GM18526 (cell line): ENCODE results near the gene DPEP1.

Experiments
- POLR2A ChIP-seq: IDR thresholded peaks from 3 replicates; pipeline ENCODE4 v1.6.1; 2011; ENCODE audit not compliant: insufficient read length; ENCODE audit errors: extremely low read depth

DPEP1 gene

DNA sequence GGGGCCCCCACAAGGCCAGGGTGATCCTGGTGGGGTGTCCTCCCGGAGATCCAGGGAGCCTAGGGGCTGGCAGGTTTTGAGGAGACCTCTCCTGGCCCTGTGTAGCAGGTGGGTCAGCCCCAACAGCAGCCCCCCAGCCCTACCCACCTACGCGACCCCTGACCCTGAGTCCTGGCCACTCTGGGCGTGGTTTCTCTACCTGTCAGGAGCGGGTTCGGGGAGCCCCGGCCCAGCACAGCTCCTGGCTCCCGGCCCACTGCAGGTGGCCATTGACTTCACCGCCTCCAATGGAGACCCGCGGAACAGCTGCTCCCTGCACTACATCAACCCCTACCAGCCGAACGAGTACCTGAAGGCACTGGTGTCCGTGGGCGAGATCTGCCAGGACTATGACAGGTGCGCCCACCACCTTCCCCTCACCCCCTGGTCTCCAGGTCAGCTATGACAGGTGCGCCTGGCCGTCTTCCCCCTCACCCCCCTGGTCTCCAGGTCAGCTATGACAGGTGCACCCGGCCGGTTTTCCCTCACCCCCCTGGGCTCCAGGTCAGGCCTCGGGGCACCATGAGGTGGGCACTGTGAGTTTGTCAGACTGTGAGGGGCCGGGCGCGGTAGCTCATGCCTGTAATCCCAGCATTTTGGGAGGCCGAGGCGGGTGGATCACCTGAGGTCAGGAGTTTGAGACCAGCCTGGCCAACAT is 24.9 kb upstream of the DPEP1 start:
- no peak for TF ChIP-seq POLR2A

DNA sequence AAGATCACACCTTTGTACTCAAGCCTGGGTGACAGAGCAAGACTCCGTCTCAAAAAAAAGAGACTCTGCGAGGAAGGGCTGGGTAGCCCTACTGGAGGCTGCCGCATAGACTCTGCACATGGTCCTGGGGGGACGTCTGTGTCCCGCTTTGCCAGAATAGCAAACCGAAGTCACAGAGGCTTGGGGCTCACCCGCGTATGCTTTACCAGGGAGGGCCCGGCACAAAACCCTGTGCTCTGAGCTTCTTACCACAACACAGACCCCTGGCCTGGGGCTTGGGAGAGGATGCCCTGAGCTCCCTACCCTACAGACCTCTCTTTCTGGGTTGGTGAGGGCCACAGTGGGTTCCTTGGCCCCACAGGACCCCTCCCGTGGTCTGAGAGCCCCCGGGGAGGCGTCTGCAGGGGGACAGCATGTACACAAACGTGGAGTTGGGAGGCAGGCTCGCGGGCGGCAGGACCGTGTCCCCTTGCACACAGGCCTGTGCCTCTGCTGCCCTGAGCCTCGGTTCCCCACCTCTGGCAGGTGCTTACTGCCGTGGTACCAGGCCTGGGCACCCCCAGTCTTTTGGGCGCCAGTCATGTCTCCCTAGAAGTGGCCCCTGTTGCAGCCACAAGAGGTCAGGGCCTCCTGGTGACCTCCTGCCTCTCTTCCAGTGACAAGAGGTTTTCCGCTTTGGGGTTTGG is 24.1 kb upstream of the DPEP1 start:
- TF ChIP-seq POLR2A = no peak

DNA sequence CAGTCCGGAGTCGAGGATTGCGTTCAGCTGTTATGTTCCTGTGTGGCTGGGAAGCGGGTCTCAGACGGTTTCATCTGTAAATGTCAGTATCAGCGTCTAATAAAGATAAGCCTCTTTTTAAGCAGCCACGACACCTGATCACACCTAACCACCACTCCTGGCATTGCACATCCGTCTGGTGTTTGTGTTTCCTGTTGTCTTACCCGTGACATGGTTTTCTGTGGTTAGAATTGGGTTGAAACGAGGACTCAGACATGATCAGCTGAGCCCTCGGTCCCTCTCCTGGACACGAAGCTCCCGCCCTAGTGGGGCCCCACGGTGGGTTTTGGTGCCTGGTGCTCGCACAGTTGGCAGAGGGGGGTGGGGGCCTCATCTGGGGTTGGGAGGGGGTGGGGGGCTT is 19.6 kb upstream of the DPEP1 start:
- no peak for TF ChIP-seq POLR2A

DNA sequence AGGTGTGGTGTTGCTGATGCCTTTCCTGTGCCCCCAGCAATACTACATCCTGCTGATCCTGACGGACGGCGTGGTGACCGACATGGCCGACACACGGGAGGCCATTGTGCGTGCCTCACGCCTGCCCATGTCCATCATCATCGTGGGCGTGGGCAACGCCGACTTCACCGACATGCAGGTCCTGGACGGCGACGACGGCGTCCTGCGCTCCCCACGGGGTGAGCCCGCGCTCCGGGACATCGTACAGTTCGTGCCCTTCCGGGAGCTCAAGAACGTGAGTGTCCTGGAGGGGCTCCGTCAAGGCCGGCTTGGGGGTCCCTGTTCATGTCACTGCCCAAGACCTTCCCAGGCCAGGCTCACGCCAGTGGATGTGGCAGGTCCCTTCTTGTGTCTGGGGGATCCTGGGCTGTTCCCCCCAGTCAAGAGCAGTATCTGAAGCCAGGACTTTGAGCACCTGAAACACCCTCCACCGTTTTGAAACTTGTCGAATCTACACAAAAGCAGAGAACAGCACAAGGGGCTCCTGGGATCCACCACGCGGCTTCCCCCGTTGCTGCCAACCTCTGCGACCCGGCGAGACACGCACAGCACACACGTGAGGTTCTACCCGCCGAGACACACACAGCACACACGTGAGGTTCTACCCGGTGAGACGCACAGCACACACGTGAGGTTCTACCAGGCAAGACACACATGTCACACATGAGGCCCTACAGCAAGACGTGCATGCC is 17.9 kb upstream of the DPEP1 start:
- TF ChIP-seq POLR2A = no peak

DNA sequence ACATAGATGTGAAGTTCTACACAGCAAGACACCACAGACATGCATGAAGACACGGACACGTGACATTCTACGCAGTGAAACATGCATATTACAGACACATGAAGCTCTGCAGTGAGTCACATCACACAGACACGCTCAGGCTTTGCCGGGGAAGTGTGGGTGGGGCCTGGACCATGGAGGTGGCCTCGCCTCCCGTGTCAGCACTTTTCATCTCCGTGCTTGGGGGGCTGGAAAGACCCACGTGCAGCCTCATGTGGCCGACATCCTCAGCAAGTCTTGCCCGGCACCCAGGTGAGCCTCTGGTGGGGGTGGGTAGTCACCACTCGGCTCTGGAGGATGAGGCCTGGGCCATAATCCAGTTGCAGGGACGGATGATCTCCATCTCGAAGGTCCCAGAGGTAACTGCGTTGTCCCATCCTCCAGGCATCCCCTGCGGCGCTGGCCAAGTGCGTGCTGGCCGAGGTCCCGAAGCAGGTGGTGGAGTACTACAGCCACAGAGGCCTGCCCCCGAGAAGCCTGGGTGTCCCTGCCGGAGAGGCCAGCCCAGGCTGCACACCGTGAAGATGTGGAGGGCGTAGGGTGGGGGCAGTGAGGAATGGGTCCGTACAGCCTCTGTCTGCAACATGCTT is 17.3 kb upstream of the DPEP1 start:
- TF ChIP-seq POLR2A = no peak

DNA sequence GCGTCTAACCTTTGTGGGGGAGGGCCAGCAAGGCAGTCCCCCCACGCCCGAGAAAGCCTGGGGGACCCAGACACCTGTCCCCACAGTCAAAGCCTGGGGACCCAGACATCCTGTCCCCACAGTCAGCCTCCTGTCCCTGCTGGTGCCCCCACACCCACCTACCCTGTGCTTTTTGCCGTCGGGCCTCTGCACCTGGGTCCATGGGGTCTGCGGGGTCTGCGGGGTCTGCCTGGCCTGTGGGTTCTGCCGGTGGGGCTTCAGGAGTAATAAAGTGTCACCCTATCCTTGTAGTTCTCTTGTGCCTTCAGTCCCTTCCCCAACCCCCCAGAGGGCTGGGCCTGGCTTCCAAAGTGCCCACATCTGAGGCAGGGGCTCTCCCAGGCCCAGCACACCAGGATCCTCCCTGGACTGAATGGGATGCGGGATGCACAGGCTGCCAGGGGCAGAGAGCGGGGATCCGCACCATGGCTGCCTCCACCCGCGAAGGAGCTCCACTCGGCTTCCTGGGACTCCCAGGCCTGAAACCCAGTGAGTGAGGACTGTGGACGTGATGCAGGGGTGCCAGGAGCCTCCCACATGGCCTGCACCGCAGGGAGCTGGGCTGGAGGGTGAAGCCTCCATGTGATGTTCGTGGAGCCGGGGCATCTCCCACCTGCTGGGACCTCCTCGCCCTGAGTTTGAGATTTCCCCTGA is 16.3 kb upstream of the DPEP1 start:
- no peak for TF ChIP-seq POLR2A

DNA sequence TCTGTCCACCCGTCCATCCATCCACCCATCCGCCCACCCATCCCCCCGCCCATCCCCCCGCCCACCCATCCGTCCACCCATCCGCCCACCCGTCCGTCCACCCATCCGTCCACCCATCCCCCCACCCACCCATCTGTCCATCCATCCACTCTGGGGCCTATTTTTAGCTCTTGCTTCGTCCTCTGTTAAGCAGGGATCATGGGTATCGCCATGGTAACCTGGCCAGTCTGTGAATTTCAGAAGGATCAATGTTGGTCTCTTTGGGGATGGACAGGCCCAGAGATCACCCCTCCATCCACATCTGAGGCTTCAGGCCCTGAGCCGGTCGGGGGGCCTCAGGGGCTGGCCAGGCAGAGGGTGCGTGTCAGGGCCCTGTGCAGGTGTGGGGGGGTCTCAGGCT is 15.2 kb upstream of the DPEP1 start:
- no peak for TF ChIP-seq POLR2A

DNA sequence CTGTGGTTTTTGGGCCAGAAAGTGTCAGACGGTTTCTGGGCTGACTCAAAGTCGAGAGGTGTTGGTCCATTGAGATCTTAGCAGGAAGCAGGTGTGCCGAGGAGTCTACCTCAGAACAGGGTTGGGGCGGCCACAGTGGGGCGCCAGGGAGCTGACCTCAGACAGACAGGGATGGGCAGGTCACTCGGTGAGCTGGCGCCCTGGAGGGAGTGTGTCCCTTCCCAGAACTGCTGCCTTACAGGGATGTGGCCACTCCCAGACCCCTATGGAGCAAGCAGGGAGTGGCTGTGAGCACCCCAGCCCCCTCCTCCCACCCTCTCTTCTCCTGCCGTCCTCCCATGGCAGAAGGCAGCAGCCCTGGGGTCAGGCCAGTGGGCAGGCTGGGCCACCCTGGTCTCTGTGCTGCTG is 14.0 kb upstream of the DPEP1 start:
- TF ChIP-seq POLR2A = no peak

DNA sequence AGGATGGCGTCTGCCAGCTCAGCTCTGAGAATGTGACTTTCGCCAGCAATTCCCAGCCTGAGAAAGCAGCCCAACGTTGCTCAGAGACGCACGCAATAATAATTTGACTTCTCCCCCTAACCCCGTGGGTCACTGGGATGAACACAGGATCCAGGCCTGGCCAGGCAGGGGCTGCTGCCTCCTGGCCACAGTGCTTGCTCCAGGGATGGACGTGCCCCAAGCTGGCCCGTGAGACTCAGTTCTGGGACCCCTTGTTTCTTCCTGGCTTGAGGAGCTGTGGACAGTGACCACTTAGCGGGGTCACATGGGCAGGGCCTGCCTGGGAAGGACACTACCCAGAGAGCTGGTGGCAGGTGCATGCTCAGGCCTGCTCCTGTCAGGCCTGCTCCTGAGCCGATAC is 13.5 kb upstream of the DPEP1 start:
- TF ChIP-seq POLR2A = no peak

DNA sequence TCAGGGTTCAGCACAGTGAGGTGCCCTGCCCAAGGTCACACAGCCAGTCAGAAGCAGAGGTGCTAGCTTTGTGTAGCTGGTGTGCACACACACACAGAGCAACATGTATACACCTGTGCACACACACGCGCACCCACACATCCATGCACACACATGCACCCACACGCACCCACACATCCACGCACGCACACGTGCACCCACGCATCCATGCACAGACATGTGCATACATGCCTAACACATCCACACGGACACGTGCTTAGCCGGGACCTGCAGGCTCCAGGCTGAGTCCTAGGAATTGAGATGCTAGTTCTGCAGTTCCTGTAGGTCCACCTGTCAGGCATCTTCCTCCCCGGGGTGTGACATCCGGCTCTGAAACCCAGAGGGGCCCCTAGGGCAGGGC is 13.0 kb upstream of the DPEP1 start:
- TF ChIP-seq POLR2A = no peak

DNA sequence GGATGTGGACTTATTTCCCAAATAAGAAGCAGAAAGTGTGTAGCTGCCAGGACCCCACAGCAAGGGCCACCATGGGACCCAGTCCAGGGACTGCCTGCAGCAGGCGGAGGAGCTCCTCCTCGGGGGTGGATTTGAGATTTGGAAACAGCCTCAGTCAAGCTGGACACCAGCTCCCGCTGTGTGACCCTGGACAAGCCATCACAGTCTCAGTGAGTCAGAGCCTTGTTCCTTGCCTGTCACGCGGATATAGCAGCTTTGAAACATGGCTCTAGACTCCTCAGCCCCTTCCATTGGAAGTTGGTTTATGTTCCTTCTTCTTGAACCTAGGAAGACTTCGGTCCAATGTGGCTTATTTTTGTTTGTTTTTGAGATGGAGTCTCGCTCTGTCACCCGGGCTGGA is 12.5 kb upstream of the DPEP1 start:
- TF ChIP-seq POLR2A = no peak

DNA sequence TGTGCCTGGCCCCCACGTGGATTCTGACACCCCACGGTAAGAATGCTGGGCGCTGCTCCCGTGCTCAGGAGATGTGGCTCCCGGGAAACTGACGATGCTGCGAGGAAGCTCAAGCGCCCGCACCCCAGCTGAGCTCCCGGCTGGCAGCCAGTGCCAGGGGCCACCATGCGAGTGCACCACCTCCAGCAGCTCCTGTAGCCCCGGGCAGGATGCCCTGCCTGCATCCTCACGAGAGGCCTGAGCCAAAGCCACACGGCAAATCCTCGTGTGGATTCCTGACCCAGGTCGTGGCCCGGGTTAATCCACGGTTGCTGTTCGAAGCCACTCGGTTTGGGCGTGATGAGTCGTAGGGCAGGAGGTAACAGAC is 11.6 kb upstream of the DPEP1 start:
- TF ChIP-seq POLR2A = no peak

DNA sequence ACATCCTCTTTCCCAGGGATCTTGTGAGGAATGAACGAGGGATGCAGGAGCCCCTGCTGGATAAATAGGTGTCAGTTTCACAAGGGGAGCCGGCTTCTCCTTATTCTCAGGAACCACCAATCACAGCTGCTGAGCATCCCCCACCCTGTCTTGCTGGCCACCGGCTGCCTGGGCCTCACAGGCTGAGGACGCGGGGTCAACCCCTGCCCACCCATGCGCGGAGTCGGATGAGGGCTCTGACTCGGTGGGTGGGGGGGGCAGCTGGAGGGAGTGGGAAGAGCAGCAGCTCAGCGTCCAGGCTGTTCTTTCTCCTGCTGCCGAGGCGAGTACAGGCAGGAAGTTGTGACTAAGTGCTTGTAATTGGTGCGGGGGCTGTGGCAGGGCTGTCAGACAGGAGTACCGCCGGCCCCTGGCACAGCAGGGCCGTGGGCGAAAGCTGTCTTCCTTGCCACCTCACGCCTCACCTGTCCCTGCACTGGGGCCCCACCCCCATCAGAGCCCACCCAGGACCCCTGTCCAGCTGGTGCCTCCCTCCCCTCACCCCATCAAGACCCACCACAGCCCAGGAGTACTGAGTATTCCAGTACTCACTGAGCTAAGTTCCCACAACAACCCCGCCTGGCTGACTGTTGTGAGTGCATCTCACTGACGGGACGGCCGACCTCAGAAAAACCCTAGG is 11.0 kb upstream of the DPEP1 start:
- no peak for TF ChIP-seq POLR2A

DNA sequence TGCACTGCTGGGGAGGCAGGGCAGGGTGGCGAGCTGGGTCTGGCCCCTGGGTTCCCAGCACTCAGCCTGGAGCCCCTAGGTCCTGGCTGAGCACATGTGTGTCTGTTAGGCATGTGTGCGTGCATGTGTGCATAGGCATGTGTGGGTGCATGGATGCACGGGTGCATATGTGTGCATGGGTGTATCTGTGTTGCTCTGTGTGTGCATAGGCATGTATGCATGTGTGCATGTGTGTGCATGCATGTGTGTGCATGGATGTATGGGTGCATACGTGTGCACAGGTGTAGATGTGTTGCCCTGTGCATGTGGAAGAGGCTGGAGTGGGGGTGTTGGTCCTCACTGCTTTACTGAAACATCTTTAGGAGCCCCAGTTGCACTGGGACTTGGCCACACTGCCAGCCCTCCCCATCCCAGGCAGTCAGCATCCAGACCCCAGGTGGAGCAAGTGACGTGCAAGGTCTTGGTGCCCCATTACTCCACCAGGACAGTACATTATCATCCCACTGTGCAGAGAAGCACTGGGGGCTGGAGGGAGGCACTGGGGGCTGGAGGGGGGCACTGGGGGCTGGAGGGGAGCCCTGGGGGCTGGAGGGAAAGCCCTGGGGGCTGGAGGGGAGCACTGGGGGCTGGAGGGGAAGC is 10.4 kb upstream of the DPEP1 start:
- no peak for TF ChIP-seq POLR2A
